Panc1 (cell line): ENCODE results near the gene NUP210. TPM values are rescaled to one million over a fixed set of nuclear protein-coding genes. Genes with fewer than 3 reads are reported as not detected.

Experiments
- ATAC-seq: fragments of 200-7000 bp; cut with Tn5 transposase; 2 replicates; pipeline ENCODE4 v1.9.1; 2020; ENCODE audit warnings: mild to moderate bottlenecking, moderate library complexity
- BruUV-seq: library from RNA; stranded (reverse); fragments of 400-500 nt; replicated peaks from 2 replicates; lab custom pipeline; 2021; lab: Mats Ljungman, UMichigan
- CTCF ChIA-PET: fragments of 300-600 bp; sonication (Branson Sonifier 250); formaldehyde crosslinking; loops from one replicate; lab custom pipeline; 2022; ENCODE audit warnings: antibody characterized with exemption; lab: Charles Lee
- POLR2A ChIA-PET: fragments of 300-600 bp; sonication (Branson Sonifier 250); formaldehyde crosslinking; loops from one replicate; lab custom pipeline; 2022; ENCODE audit warnings: antibody characterized with exemption; lab: Charles Lee
- DNase-seq: peaks from one replicate; pipeline ENCODE4 v3.0.0-alpha.2; 2010; ENCODE audit warnings: low read depth, low spot score
- H3K27ac ChIP-seq: 2 replicates; pipeline ENCODE4 v1.5.1; 2011; ENCODE audit warnings: mild to moderate bottlenecking, low read length, inconsistent platforms
- H3K27me3 ChIP-seq: fragments of 200-500 bp; sonication (Bioruptor generic); 2 replicates; pipeline ENCODE4 v1.6.0; 2014; ENCODE audit warnings: low read length, inconsistent platforms; ENCODE audit not compliant: control insufficient read depth, insufficient read depth
- H3K36me3 ChIP-seq: fragments of 200-500 bp; sonication (Bioruptor generic); 2 replicates; pipeline ENCODE4 v1.5.1; 2014; ENCODE audit warnings: inconsistent platforms, mild to moderate bottlenecking, low read length, moderate library complexity; ENCODE audit not compliant: control insufficient read depth, insufficient read depth
- H3K4me1 ChIP-seq: 2 replicates; pipeline ENCODE4 v1.5.1; 2011; ENCODE audit warnings: inconsistent platforms, mild to moderate bottlenecking, low read length, moderate library complexity; ENCODE audit not compliant: control insufficient read depth, insufficient read depth
- H3K4me3 ChIP-seq, 2 experiments: 2 replicates each; pipeline ENCODE4 v1.5.1; 2011 to 2012; ENCODE audit warnings: low read depth in 2 of 2, low read length in 2 of 2, mild to moderate bottlenecking in 2 of 2, inconsistent platforms in 1 of 2, moderate library complexity in 1 of 2
- H3K9me3 ChIP-seq: fragments of 200-500 bp; sonication (Bioruptor generic); 2 replicates; pipeline ENCODE4 v1.5.1; 2014; ENCODE audit warnings: low read depth, mild to moderate bottlenecking, inconsistent platforms, low read length, moderate library complexity; ENCODE audit not compliant: control insufficient read depth, insufficient read depth
- CTCF ChIP-seq: fragments of 450-650 bp; IDR thresholded peaks from 2 replicates; pipeline ENCODE4 v1.5.1; 2017; ENCODE audit warnings: mild to moderate bottlenecking
- POLR2AphosphoS5 ChIP-seq: IDR thresholded peaks from 2 replicates; pipeline ENCODE4 v1.6.1; 2012; ENCODE audit warnings: mild to moderate bottlenecking, low read depth, low read length, moderate library complexity
- REST ChIP-seq, 2 experiments: IDR thresholded peaks; 2 replicates each; pipeline ENCODE4 v1.6.1; 2011 to 2012; ENCODE audit warnings: low read depth in 2 of 2, control low read depth in 1 of 2, low read length in 1 of 2, mild to moderate bottlenecking in 1 of 2, moderate library complexity in 1 of 2; ENCODE audit not compliant: insufficient read depth in 1 of 2
- SIN3A ChIP-seq: IDR thresholded peaks from 2 replicates; pipeline ENCODE4 v1.6.1; 2012; ENCODE audit warnings: low read depth, mild to moderate bottlenecking, low read length, moderate library complexity, borderline replicate concordance; ENCODE audit not compliant: insufficient read depth
- TCF7L2 ChIP-seq: IDR thresholded peaks from 2 replicates; pipeline ENCODE4 v1.6.1; 2011; ENCODE audit warnings: mild to moderate bottlenecking, low read depth, low read length, inconsistent platforms
- in situ Hi-C: cut with HindIII; loops from 2 replicates; pipeline ENCODE4 v1.10.0; 2016; ENCODE audit warnings: low sequenced_read_pairs, low pct_unique_long_range_greater_than_20kb
- intact Hi-C: fragments of 100-400 bp; cut with micrococcal nuclease; formaldehyde crosslinking; loops from one replicate; pipeline ENCODE4 v1.10.0; 2022; ENCODE audit not compliant: unreplicated experiment
- total RNA-seq: library from RNA; stranded (reverse); gene quantifications from one replicate; pipeline ENCODE4 v1.2.1, GENCODE V29; 2021; ENCODE audit not compliant: unreplicated experiment

Gene NUP210
- total RNA-seq, 1 experiment from 2014 or later: 36.8 TPM

GRCh38 chr3:13353936-13354542, 66.1 kb downstream of the NUP210 start:
- Histone ChIP-seq H3K36me3 (no peaks in the 10 kb centered on the region), H3K4me3 (no peak overlapping the region), H3K4me1 (no peaks in the 10 kb centered on the region), H3K9me3 (no peaks in the 10 kb centered on the region), H3K27me3 (no peaks in the 10 kb centered on the region), H3K27ac (no peak overlapping the region)
- POLR2A ChIA-PET: no interaction called here
- TF ChIP-seq REST (IDR thresholded peaks at IDR 0.05; ENCODE audit: insufficient read depth in 1 of 2, low read depth in 2 of 2, low read length in 1 of 2): no peak
- no peak for TF ChIP-seq TCF7L2
- no peak; the same call in 1 of the 2 replicates for TF ChIP-seq CTCF
- TF ChIP-seq SIN3A: no peak
- TF ChIP-seq POLR2AphosphoS5: no peak
- no TSS peak for BruUV-seq
- no peak for DNase-seq
- ATAC-seq: 0 out of 2 replicates have a peak, but pooled peaks have one; percentile 56
- CTCF ChIA-PET: interaction anchor here (2.0 kb wide), 1 partner anchor 99 kb away, joined by 6 read pairs; no protein-coding TSS in a partner anchor
- in situ Hi-C loops: no loop called here
- intact Hi-C loops: no loop called here

- TF ChIP-seq POLR2AphosphoS5: no peak
- no peak for TF ChIP-seq TCF7L2
- H3K4me1 ChIP-seq: no peaks in the 10 kb centered on the region
- H3K36me3 ChIP-seq: no peaks in the 10 kb centered on the region
- no peak for DNase-seq
- H3K9me3 ChIP-seq: no peaks in the 10 kb centered on the region
- in situ Hi-C loops (no loop called here), intact Hi-C loops (no loop called here)
- BruUV-seq: no TSS peak
- POLR2A ChIA-PET: no interaction called here
- no peaks in the 10 kb centered on the region for H3K27me3 ChIP-seq
- H3K27ac ChIP-seq: no peak overlapping the region
- no peak for ATAC-seq
- CTCF ChIA-PET: interaction anchor here (2.0 kb wide), 1 partner anchor 99 kb away, joined by 6 read pairs; no protein-coding TSS in a partner anchor
- H3K4me3 ChIP-seq: no peak overlapping the region
These were observed 66.6 kb downstream of the NUP210 start for GRCh38 chr3:13353506-13353905.

DNA sequence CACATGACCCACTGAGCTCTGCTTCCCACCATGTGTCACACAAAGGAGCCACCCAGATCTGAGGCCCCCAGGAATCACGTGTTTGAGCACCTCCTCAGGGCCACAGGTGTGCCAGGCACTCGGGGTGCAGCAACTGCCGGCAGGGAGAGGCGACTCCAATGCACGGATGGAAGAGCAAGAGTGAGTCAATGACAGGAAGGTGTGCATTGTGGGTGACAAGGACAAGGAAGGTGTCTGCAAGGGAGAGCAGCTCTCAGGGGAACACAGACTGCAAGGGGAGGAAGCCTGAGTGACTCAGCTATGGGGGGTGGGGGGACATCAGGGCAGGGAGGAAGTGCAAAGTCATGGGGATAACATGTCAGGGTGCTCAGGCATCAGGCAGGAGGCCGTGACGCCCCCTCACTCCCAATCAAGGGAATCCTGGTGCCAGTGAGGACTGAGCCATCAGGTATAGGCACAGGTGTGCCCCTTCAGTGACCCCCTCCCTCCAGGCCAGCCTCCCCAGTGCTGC, 67.4 kb downstream of the NUP210 start:
- in situ Hi-C loops: no loop called here
- BruUV-seq: no TSS peak
- intact Hi-C loops: no loop called here
- no peaks in the 10 kb centered on the region for H3K9me3 ChIP-seq
- no peaks in the 10 kb centered on the region for H3K27me3 ChIP-seq
- DNase-seq (no peak), ATAC-seq (no peak)
- no peaks in the 10 kb centered on the region for H3K4me1 ChIP-seq
- H3K4me3 ChIP-seq: no peak overlapping the region
- no peaks in the 10 kb centered on the region for H3K36me3 ChIP-seq
- ChIA-PET CTCF (interaction anchor here (0.6 kb wide), 1 partner anchor 261 kb away, joined by 3 read pairs; no protein-coding TSS in a partner anchor), POLR2A (no interaction called here)
- no peak overlapping the region for H3K27ac ChIP-seq
- no peak for TF ChIP-seq POLR2AphosphoS5
- TF ChIP-seq TCF7L2: no peak
- TF ChIP-seq REST (IDR thresholded peaks at IDR 0.05; ENCODE audit: insufficient read depth in 1 of 2, low read depth in 2 of 2, low read length in 1 of 2): no peak
- no peak for TF ChIP-seq CTCF
- TF ChIP-seq SIN3A: no peak
